CD14-positive monocyte (primary cell): ENCODE data around the gene GALNT17. TPM values are rescaled to one million over a fixed set of nuclear protein-coding genes. Genes with fewer than 3 reads are reported as not detected.

Experiments
- DNase-seq, 3 donors: peaks; one replicate each; pipeline ENCODE4 v3.0.0-alpha.2; 2011 to 2022
- H2AFZ ChIP-seq: 2 replicates; pipeline ENCODE4 v1.6.0; 2012; ENCODE audit warnings: mild to moderate bottlenecking, low read depth, low read length, inconsistent platforms; ENCODE audit not compliant: insufficient read depth, poor library complexity, severe bottlenecking
- H3K27ac ChIP-seq, 2 donors: 1 replicate in 1 of 2; 2 replicates in 1 of 2; pipeline ENCODE4 v1.5.1; 2012 to 2013; ENCODE audit warnings: low read length in 2 of 2, control low read depth in 1 of 2, inconsistent platforms in 1 of 2, low read depth in 1 of 2, mild to moderate bottlenecking in 1 of 2
- H3K27me3 ChIP-seq, 2 donors: one replicate each; pipeline versions ENCODE4 v1.6.0 to v1.6.1; 2011 to 2013; ENCODE audit warnings: low read length in 2 of 2; ENCODE audit not compliant: control insufficient read depth in 2 of 2, insufficient read depth in 2 of 2
- H3K36me3 ChIP-seq, 2 donors: replicated peaks in 1 of 2; 1 replicate in 1 of 2; 2 replicates in 1 of 2; pipeline versions ENCODE4 v1.5.1 to v1.6.1; 2012 to 2013; ENCODE audit warnings: low read length in 2 of 2, control low read depth in 1 of 2, inconsistent platforms in 1 of 2, mild to moderate bottlenecking in 1 of 2; ENCODE audit not compliant: insufficient read depth in 2 of 2, control insufficient read depth in 1 of 2
- H3K4me1 ChIP-seq, 2 donors: 1 replicate in 1 of 2; 2 replicates in 1 of 2; pipeline versions ENCODE4 v1.5.1 to v1.6.1; 2012 to 2013; ENCODE audit warnings: low read length in 2 of 2, control low read depth in 1 of 2, inconsistent platforms in 1 of 2, mild to moderate bottlenecking in 1 of 2, moderate library complexity in 1 of 2; ENCODE audit not compliant: insufficient read depth in 2 of 2, control insufficient read depth in 1 of 2
- H3K4me2 ChIP-seq: replicated peaks from 2 replicates; pipeline ENCODE3; 2012; ENCODE audit warnings: low read length, moderate library complexity, mild to moderate bottlenecking; ENCODE audit not compliant: poor library complexity, severe bottlenecking; ENCODE audit errors: extremely low read depth
- H3K4me3 ChIP-seq, 3 experiments: fragments of 200-600 bp in 1 of 3; sonication (generic) in 1 of 3; replicated peaks in 1 of 3; 1 replicate in 2 of 3; 2 replicates in 1 of 3; pipeline ENCODE4 v1.5.1; 2011 to 2013; ENCODE audit warnings: low read length in 3 of 3, mild to moderate bottlenecking in 3 of 3, control low read depth in 2 of 3, low read depth in 2 of 3, inconsistent platforms in 1 of 3, moderate library complexity in 1 of 3
- H3K79me2 ChIP-seq: 2 replicates; pipeline ENCODE4 v1.6.0; 2012; ENCODE audit warnings: mild to moderate bottlenecking, control low read depth, inconsistent platforms, low read length, moderate library complexity; ENCODE audit not compliant: insufficient read depth
- H3K9ac ChIP-seq: 2 replicates; pipeline ENCODE4 v1.6.0; 2017; ENCODE audit warnings: low read length, mild to moderate bottlenecking; ENCODE audit not compliant: insufficient read depth, poor library complexity, severe bottlenecking
- H3K9me3 ChIP-seq, 2 donors: replicated peaks in 1 of 2; 1 replicate in 1 of 2; 2 replicates in 1 of 2; pipeline versions ENCODE4 v1.5.1 to v1.6.1; 2012 to 2013; ENCODE audit warnings: low read length in 2 of 2, control low read depth in 1 of 2; ENCODE audit not compliant: control insufficient read depth in 1 of 2, insufficient read depth in 1 of 2
- H4K20me1 ChIP-seq: 2 replicates; pipeline ENCODE4 v1.6.0; 2012; ENCODE audit warnings: mild to moderate bottlenecking, low read length, control low read depth, moderate library complexity; ENCODE audit not compliant: insufficient read depth
- H3K27ac Mint-ChIP-seq, 7 donors: one replicate each; pipeline ENCODE4 v1.8.0; 2020; ENCODE audit warnings: mild to moderate bottlenecking in 7 of 7, mixed read lengths in 7 of 7, moderate library complexity in 6 of 7, inconsistent platforms in 2 of 7
- H3K27me3 Mint-ChIP-seq, 3 donors: one replicate each; pipeline ENCODE4 v1.8.0; 2021 to 2022; ENCODE audit warnings: low read depth in 3 of 3, mild to moderate bottlenecking in 3 of 3, mixed read lengths in 3 of 3, moderate library complexity in 3 of 3, inconsistent platforms in 1 of 3
- H3K36me3 Mint-ChIP-seq, 2 donors: one replicate each; pipeline ENCODE4 v1.8.0; 2020; ENCODE audit warnings: mixed read lengths in 2 of 2, inconsistent platforms in 1 of 2, mild to moderate bottlenecking in 1 of 2
- H3K4me1 Mint-ChIP-seq: one replicate; pipeline ENCODE4 v1.8.0; 2020; ENCODE audit warnings: mild to moderate bottlenecking, mixed read lengths
- H3K4me3 Mint-ChIP-seq, 2 donors: one replicate each; pipeline ENCODE4 v1.8.0; 2020; ENCODE audit warnings: mild to moderate bottlenecking in 2 of 2, mixed read lengths in 2 of 2, moderate library complexity in 1 of 2
- H3K9me3 Mint-ChIP-seq, 7 donors: one replicate each; pipeline ENCODE4 v1.8.0; 2020 to 2022; ENCODE audit warnings: mixed read lengths in 7 of 7, mild to moderate bottlenecking in 6 of 7, moderate library complexity in 6 of 7, inconsistent platforms in 2 of 7
- CTCF ChIP-seq: fragments of 200-600 bp; IDR thresholded peaks from one replicate; pipeline ENCODE4 v1.8.0; 2022; ENCODE audit warnings: antibody characterized with exemption, mild to moderate bottlenecking
- WGBS: methylation state at CpG from one replicate; pipeline ENCODE4 v1.1.5; 2013; ENCODE audit warnings: missing lambda C conversion rate; ENCODE audit not compliant: insufficient coverage; 5-methylcytosine and 5-hydroxymethylcytosine counted together
- intact Hi-C, 2 donors: fragments of 100-400 bp; cut with micrococcal nuclease; formaldehyde crosslinking; loops; one replicate each; pipeline versions ENCODE4 v1.15.0 to v1.15.1; 2023
- polyA plus RNA-seq, 3 donors: library from polyadenylated mRNA; depleted of rRNA in 1 of 3; unstranded in 2 of 3; stranded (reverse) in 1 of 3; fragments of 300-500 nt in 2 of 3; fragments of >200 nt in 1 of 3; fragmentation: Illumina TruSeq in 2 of 3; gene quantifications; 1 replicate in 2 of 3; 2 replicates in 1 of 3; pipeline ENCODE4 v1.2.3, GENCODE V29; 2012 to 2021

GALNT17 gene
- polyA plus RNA-seq, 3 donors = not detected

- H3K9me3 Mint-ChIP-seq = peaks cover 5 to 53% (median 24%) of the 10 kb centered on the region in 7 donors
Measured at GRCh38 chr7:71424166-71425035, 292.5 kb downstream of the GALNT17 start.

GRCh38 chr7:71429083-71429482, 297.1 kb downstream of the GALNT17 start:
- Mint-ChIP-seq H3K36me3 (no peaks in the 10 kb centered on the region), H3K4me3 (no peak overlapping the region), H3K27ac (no peak overlapping the region), H3K9me3 (peaks cover 0 to 30% (median 15%) of the 10 kb centered on the region in 7 donors), H3K4me1 (no peaks in the 10 kb centered on the region), H3K27me3 (no peaks in the 10 kb centered on the region)
- no peak for DNase-seq
- 50% methylated on average over 1 of the region's 2 CpGs for WGBS
- Histone ChIP-seq H3K79me2 (no peaks in the 10 kb centered on the region), H3K4me2 (no peak overlapping the region), H3K4me1 (no peaks in the 10 kb centered on the region), H3K9me3 (peaks cover 0 to 15% of the 10 kb centered on the region in 2 donors), H3K27me3 (no peaks in the 10 kb centered on the region), H3K4me3 (no peak overlapping the region), H3K9ac (no peak overlapping the region), H3K36me3 (no peaks in the 10 kb centered on the region), H4K20me1 (no peaks in the 10 kb centered on the region), H3K27ac (no peak overlapping the region), H2AFZ (no peak overlapping the region)
- no peak for TF ChIP-seq CTCF
- intact Hi-C loops = no loop called here

More at GRCh38 chr7:71424166-71425035, 292.5 kb downstream of the GALNT17 start:
- Histone ChIP-seq H4K20me1 (no peaks in the 10 kb centered on the region), H3K9ac (no peak overlapping the region), H3K4me2 (no peak overlapping the region), H3K27me3 (no peaks in the 10 kb centered on the region), H2AFZ (no peak overlapping the region), H3K36me3 (no peaks in the 10 kb centered on the region), H3K4me3 (no peak overlapping the region), H3K27ac (no peak overlapping the region), H3K4me1 (no peaks in the 10 kb centered on the region), H3K79me2 (no peaks in the 10 kb centered on the region), H3K9me3 (peaks cover 29 to 41% of the 10 kb centered on the region in 2 donors)
- intact Hi-C loops = no loop called here
- no peak for TF ChIP-seq CTCF
- Mint-ChIP-seq H3K27me3 (peaks cover 0 to 1% (median 0%) of the 10 kb centered on the region in 3 donors), H3K4me3 (no peak overlapping the region), H3K36me3 (no peaks in the 10 kb centered on the region), H3K27ac (no peak overlapping the region), H3K4me1 (no peaks in the 10 kb centered on the region)
- WGBS = no CpG with 5 or more reads among the region's 9 CpGs
- no peak for DNase-seq
